GM12874 (cell line): ENCODE data around the gene HAND1.

Experiments
- CTCF ChIP-seq: IDR thresholded peaks from 2 replicates; pipeline ENCODE4 v1.5.1; 2011; ENCODE audit warnings: low read depth, mild to moderate bottlenecking, control low read depth, low read length, moderate library complexity; ENCODE audit not compliant: insufficient read depth

Gene HAND1

GRCh38 chr5:154461531-154461930 lies 16.5 kb downstream of the HAND1 start:
- no peak for TF ChIP-seq CTCF

- TF ChIP-seq CTCF = no peak
These were observed 17.9 kb downstream of the HAND1 start for GRCh38 chr5:154460172-154460571.

DNA sequence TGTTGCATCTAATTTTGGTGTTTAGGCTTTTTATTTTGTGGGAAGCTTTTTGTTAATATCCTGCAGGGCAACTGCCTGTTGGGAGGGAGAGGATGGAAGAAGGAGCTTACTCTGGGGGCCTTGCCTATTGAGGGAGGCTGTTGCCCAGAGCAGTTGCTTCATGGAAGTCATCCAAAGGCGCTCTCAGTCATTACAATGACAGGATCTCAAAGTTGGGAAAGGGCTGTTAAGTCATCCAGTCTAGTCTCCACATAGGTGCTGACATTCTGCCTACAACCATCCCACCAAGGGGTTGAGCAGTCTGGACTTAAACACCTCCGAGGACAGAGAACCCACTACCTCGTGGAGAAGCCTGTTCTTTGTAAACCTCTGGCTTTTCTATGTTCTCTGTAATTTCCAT lies 19.0 kb downstream of the HAND1 start:
- TF ChIP-seq CTCF = no peak

- TF ChIP-seq CTCF = no peak
These were observed 21.5 kb downstream of the HAND1 start for GRCh38 chr5:154456540-154456939.

GRCh38 chr5:154455585-154455984 lies 22.4 kb downstream of the HAND1 start:
- TF ChIP-seq CTCF = no peak

DNA sequence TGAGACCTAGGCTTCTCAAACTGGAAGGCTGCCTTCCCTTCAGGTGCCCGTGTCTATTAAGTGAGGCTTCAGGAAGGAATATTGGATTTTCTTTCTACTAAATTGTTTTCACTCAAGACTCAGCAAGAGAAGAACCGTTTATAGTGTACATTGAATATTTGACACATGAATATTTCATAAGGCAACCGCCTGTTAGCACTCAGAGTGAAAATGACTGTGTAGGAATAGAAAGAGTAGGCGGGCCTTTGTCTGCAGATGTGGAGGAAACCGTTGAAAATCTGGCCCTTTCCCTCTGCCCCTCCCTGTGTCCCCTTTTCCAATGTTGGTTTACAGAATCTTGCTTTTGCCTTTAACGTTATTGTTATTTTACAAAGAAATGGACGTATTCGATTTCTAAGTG lies 26.1 kb downstream of the HAND1 start:
- no peak for TF ChIP-seq CTCF

GRCh38 chr5:154449786-154450185 lies 28.2 kb downstream of the HAND1 start:
- TF ChIP-seq CTCF = no peak
